NCI-H2107 treated with DMSO at 0.1 percent for 48 hours (cell line): ENCODE measurements around the gene ERC2.

ENCODE experiments used
- DNase-seq: peaks from one replicate; lab custom pipeline; 2025; ENCODE audit not compliant: unreplicated experiment; lab: John Stamatoyannopoulos, UW

Gene ERC2

GRCh38 chr3:55942868-55943267 lies 525.4 kb downstream of the ERC2 start:
- DNase-seq: no peak

- DNase-seq: no peak
These were observed 529.0 kb downstream of the ERC2 start for GRCh38 chr3:55939287-55939686.

GRCh38 chr3:55937301-55937700 lies 531.0 kb downstream of the ERC2 start:
- DNase-seq: peak; percentile 7

GRCh38 chr3:55936549-55937052 lies 531.7 kb downstream of the ERC2 start:
- no peak for DNase-seq

- peak; percentile 85 for DNase-seq
These were observed 533.0 kb downstream of the ERC2 start for GRCh38 chr3:55935241-55935640.

- DNase-seq: no peak
These were observed 533.5 kb downstream of the ERC2 start for GRCh38 chr3:55934771-55935170.

- DNase-seq: no peak
These were observed 539.0 kb downstream of the ERC2 start for GRCh38 chr3:55929154-55929869.

GRCh38 chr3:55923626-55924025 lies 544.6 kb downstream of the ERC2 start:
- DNase-seq: no peak

- no peak for DNase-seq
These were observed 545.1 kb downstream of the ERC2 start for GRCh38 chr3:55923207-55923606.

- no peak for DNase-seq
These were observed 555.4 kb downstream of the ERC2 start for GRCh38 chr3:55912880-55913279.

- no peak for DNase-seq
These were observed 557.0 kb downstream of the ERC2 start for GRCh38 chr3:55911266-55911665.

GRCh38 chr3:55910543-55910942 lies 557.7 kb downstream of the ERC2 start:
- DNase-seq: no peak

- DNase-seq: no peak
These were observed 558.9 kb downstream of the ERC2 start for GRCh38 chr3:55909373-55909772.

- no peak for DNase-seq
These were observed 560.7 kb downstream of the ERC2 start for GRCh38 chr3:55907616-55908015.

- DNase-seq: no peak
These were observed 561.4 kb downstream of the ERC2 start for GRCh38 chr3:55906896-55907295.

- DNase-seq: no peak
These were observed 563.6 kb downstream of the ERC2 start for GRCh38 chr3:55904716-55905115.

- DNase-seq: no peak
These were observed 564.6 kb downstream of the ERC2 start for GRCh38 chr3:55903680-55904079.

- no peak for DNase-seq
These were observed 565.9 kb downstream of the ERC2 start for GRCh38 chr3:55902221-55902900.

GRCh38 chr3:55899887-55900286 lies 568.4 kb downstream of the ERC2 start:
- no peak for DNase-seq

GRCh38 chr3:55897573-55898224 lies 570.6 kb downstream of the ERC2 start:
- no peak for DNase-seq

GRCh38 chr3:55895897-55896566 lies 572.2 kb downstream of the ERC2 start:
- DNase-seq: no peak
